CD14-positive monocyte (primary cell): Measurements from ENCODE around the gene MBNL2. TPM values are rescaled to one million over a fixed set of nuclear protein-coding genes. Genes with fewer than 3 reads are reported as not detected.

ENCODE experiments used
- DNase-seq, 3 donors: peaks; one replicate each; pipeline ENCODE4 v3.0.0-alpha.2; 2011 to 2022
- H2AFZ ChIP-seq: 2 replicates; pipeline ENCODE4 v1.6.0; 2012; ENCODE audit warnings: mild to moderate bottlenecking, low read depth, low read length, inconsistent platforms; ENCODE audit not compliant: insufficient read depth, poor library complexity, severe bottlenecking
- H3K27ac ChIP-seq, 2 donors: 1 replicate in 1 of 2; 2 replicates in 1 of 2; pipeline ENCODE4 v1.5.1; 2012 to 2013; ENCODE audit warnings: low read length in 2 of 2, control low read depth in 1 of 2, inconsistent platforms in 1 of 2, low read depth in 1 of 2, mild to moderate bottlenecking in 1 of 2
- H3K27me3 ChIP-seq, 2 donors: one replicate each; pipeline versions ENCODE4 v1.6.0 to v1.6.1; 2011 to 2013; ENCODE audit warnings: low read length in 2 of 2; ENCODE audit not compliant: control insufficient read depth in 2 of 2, insufficient read depth in 2 of 2
- H3K36me3 ChIP-seq, 2 donors: replicated peaks in 1 of 2; 1 replicate in 1 of 2; 2 replicates in 1 of 2; pipeline versions ENCODE4 v1.5.1 to v1.6.1; 2012 to 2013; ENCODE audit warnings: low read length in 2 of 2, control low read depth in 1 of 2, inconsistent platforms in 1 of 2, mild to moderate bottlenecking in 1 of 2; ENCODE audit not compliant: insufficient read depth in 2 of 2, control insufficient read depth in 1 of 2
- H3K4me1 ChIP-seq, 2 donors: 1 replicate in 1 of 2; 2 replicates in 1 of 2; pipeline versions ENCODE4 v1.5.1 to v1.6.1; 2012 to 2013; ENCODE audit warnings: low read length in 2 of 2, control low read depth in 1 of 2, inconsistent platforms in 1 of 2, mild to moderate bottlenecking in 1 of 2, moderate library complexity in 1 of 2; ENCODE audit not compliant: insufficient read depth in 2 of 2, control insufficient read depth in 1 of 2
- H3K4me2 ChIP-seq: replicated peaks from 2 replicates; pipeline ENCODE3; 2012; ENCODE audit warnings: low read length, moderate library complexity, mild to moderate bottlenecking; ENCODE audit not compliant: poor library complexity, severe bottlenecking; ENCODE audit errors: extremely low read depth
- H3K4me3 ChIP-seq, 3 experiments: fragments of 200-600 bp in 1 of 3; sonication (generic) in 1 of 3; replicated peaks in 1 of 3; 1 replicate in 2 of 3; 2 replicates in 1 of 3; pipeline ENCODE4 v1.5.1; 2011 to 2013; ENCODE audit warnings: low read length in 3 of 3, mild to moderate bottlenecking in 3 of 3, control low read depth in 2 of 3, low read depth in 2 of 3, inconsistent platforms in 1 of 3, moderate library complexity in 1 of 3
- H3K79me2 ChIP-seq: 2 replicates; pipeline ENCODE4 v1.6.0; 2012; ENCODE audit warnings: mild to moderate bottlenecking, control low read depth, inconsistent platforms, low read length, moderate library complexity; ENCODE audit not compliant: insufficient read depth
- H3K9ac ChIP-seq: 2 replicates; pipeline ENCODE4 v1.6.0; 2017; ENCODE audit warnings: low read length, mild to moderate bottlenecking; ENCODE audit not compliant: insufficient read depth, poor library complexity, severe bottlenecking
- H3K9me3 ChIP-seq, 2 donors: replicated peaks in 1 of 2; 1 replicate in 1 of 2; 2 replicates in 1 of 2; pipeline versions ENCODE4 v1.5.1 to v1.6.1; 2012 to 2013; ENCODE audit warnings: low read length in 2 of 2, control low read depth in 1 of 2; ENCODE audit not compliant: control insufficient read depth in 1 of 2, insufficient read depth in 1 of 2
- H4K20me1 ChIP-seq: 2 replicates; pipeline ENCODE4 v1.6.0; 2012; ENCODE audit warnings: mild to moderate bottlenecking, low read length, control low read depth, moderate library complexity; ENCODE audit not compliant: insufficient read depth
- H3K27ac Mint-ChIP-seq, 7 donors: one replicate each; pipeline ENCODE4 v1.8.0; 2020; ENCODE audit warnings: mild to moderate bottlenecking in 7 of 7, mixed read lengths in 7 of 7, moderate library complexity in 6 of 7, inconsistent platforms in 2 of 7
- H3K27me3 Mint-ChIP-seq, 3 donors: one replicate each; pipeline ENCODE4 v1.8.0; 2021 to 2022; ENCODE audit warnings: low read depth in 3 of 3, mild to moderate bottlenecking in 3 of 3, mixed read lengths in 3 of 3, moderate library complexity in 3 of 3, inconsistent platforms in 1 of 3
- H3K36me3 Mint-ChIP-seq, 2 donors: one replicate each; pipeline ENCODE4 v1.8.0; 2020; ENCODE audit warnings: mixed read lengths in 2 of 2, inconsistent platforms in 1 of 2, mild to moderate bottlenecking in 1 of 2
- H3K4me1 Mint-ChIP-seq: one replicate; pipeline ENCODE4 v1.8.0; 2020; ENCODE audit warnings: mild to moderate bottlenecking, mixed read lengths
- H3K4me3 Mint-ChIP-seq, 2 donors: one replicate each; pipeline ENCODE4 v1.8.0; 2020; ENCODE audit warnings: mild to moderate bottlenecking in 2 of 2, mixed read lengths in 2 of 2, moderate library complexity in 1 of 2
- H3K9me3 Mint-ChIP-seq, 7 donors: one replicate each; pipeline ENCODE4 v1.8.0; 2020 to 2022; ENCODE audit warnings: mixed read lengths in 7 of 7, mild to moderate bottlenecking in 6 of 7, moderate library complexity in 6 of 7, inconsistent platforms in 2 of 7
- WGBS: methylation state at CpG from one replicate; pipeline ENCODE4 v1.1.5; 2013; ENCODE audit warnings: missing lambda C conversion rate; ENCODE audit not compliant: insufficient coverage; 5-methylcytosine and 5-hydroxymethylcytosine counted together
- intact Hi-C, 2 donors: fragments of 100-400 bp; cut with micrococcal nuclease; formaldehyde crosslinking; loops; one replicate each; pipeline versions ENCODE4 v1.15.0 to v1.15.1; 2023
- polyA plus RNA-seq, 3 donors: library from polyadenylated mRNA; depleted of rRNA in 1 of 3; unstranded in 2 of 3; stranded (reverse) in 1 of 3; fragments of 300-500 nt in 2 of 3; fragments of >200 nt in 1 of 3; fragmentation: Illumina TruSeq in 2 of 3; gene quantifications; 1 replicate in 2 of 3; 2 replicates in 1 of 3; pipeline ENCODE4 v1.2.3, GENCODE V29; 2012 to 2021
- TF ChIP-seq, protein P1 (sequence below): fragments of 200-600 bp; IDR thresholded peaks from one replicate; pipeline ENCODE4 v1.8.0; 2022; ENCODE audit warnings: antibody characterized with exemption, mild to moderate bottlenecking

The MBNL2 gene
- polyA plus RNA-seq, 3 donors, result 8.5 to 15.5 (median 13.4) TPM

DNA sequence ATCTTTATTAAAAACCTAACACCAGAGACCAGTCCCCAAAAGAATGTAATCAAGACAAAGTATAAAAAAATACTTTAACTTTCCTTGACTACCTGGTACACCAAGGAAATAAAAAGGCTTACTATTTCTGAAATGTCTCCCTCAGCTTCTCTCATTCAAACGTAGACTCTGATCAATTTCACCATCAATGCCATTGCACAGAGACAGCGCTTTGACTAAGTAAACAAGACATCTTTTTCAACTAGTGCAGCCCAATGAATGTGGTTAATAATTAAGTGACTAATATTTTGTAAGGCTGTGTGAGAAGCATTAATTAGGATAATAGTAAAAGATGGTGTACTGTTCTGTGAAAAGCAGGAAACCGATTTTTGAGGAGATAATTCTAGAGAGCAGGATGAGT lies 204.6 kb downstream of the MBNL2 start:
- H3K4me3 ChIP-seq, result no peak overlapping the region
- no peaks in the 10 kb centered on the region for H3K9me3 Mint-ChIP-seq
- H3K27me3 Mint-ChIP-seq, result peaks cover 0 to 2% (median 1%) of the 10 kb centered on the region in 3 donors
- no peak overlapping the region for H3K4me2 ChIP-seq
- intact Hi-C loops, result no loop called here
- H3K27ac ChIP-seq, result no peak overlapping the region
- WGBS, result 80% methylated on average over 1 of the region's 3 CpGs
- no peaks in the 10 kb centered on the region for H3K79me2 ChIP-seq
- TF ChIP-seq, protein P1, sequence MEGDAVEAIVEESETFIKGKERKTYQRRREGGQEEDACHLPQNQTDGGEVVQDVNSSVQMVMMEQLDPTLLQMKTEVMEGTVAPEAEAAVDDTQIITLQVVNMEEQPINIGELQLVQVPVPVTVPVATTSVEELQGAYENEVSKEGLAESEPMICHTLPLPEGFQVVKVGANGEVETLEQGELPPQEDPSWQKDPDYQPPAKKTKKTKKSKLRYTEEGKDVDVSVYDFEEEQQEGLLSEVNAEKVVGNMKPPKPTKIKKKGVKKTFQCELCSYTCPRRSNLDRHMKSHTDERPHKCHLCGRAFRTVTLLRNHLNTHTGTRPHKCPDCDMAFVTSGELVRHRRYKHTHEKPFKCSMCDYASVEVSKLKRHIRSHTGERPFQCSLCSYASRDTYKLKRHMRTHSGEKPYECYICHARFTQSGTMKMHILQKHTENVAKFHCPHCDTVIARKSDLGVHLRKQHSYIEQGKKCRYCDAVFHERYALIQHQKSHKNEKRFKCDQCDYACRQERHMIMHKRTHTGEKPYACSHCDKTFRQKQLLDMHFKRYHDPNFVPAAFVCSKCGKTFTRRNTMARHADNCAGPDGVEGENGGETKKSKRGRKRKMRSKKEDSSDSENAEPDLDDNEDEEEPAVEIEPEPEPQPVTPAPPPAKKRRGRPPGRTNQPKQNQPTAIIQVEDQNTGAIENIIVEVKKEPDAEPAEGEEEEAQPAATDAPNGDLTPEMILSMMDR, result no peak
- no peak overlapping the region for H3K4me3 Mint-ChIP-seq
- H3K36me3 Mint-ChIP-seq, result no peaks in the 10 kb centered on the region
- no peaks in the 10 kb centered on the region for H3K4me1 ChIP-seq
- no peak overlapping the region for H3K9ac ChIP-seq
- no peak overlapping the region for H2AFZ ChIP-seq
- no peaks in the 10 kb centered on the region for H4K20me1 ChIP-seq
- no peak overlapping the region for H3K27ac Mint-ChIP-seq
- peaks cover 9% of the 10 kb centered on the region for H3K4me1 Mint-ChIP-seq
- no peaks in the 10 kb centered on the region for H3K9me3 ChIP-seq
- no peak for DNase-seq
- no peaks in the 10 kb centered on the region for H3K36me3 ChIP-seq
- H3K27me3 ChIP-seq, result no peaks in the 10 kb centered on the region

DNA sequence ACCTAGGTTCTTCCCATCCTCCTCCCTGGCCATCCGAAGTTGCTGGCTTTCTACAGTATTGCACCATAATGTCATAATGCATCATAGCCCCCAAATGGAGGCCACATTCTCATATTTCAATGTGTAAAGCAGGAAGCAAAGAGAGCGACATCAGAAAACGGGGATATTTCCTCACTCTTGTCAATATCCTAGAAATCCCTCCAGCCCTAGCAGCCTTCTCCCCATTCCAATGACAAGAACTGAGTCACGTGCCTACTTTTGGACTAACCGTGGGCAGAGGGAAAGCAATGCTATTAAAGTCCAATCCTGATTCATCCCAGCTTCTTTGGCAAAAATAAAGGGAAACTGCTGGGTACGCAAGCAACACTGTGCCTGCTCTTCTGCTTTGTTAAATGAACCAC lies 207.5 kb downstream of the MBNL2 start:
- Mint-ChIP-seq H3K4me1 (peaks cover 11% of the 10 kb centered on the region), H3K4me3 (no peak overlapping the region), H3K9me3 (no peaks in the 10 kb centered on the region), H3K36me3 (no peaks in the 10 kb centered on the region), H3K27me3 (peaks cover 0 to 3% (median 2%) of the 10 kb centered on the region in 3 donors), H3K27ac (no peak overlapping the region)
- Histone ChIP-seq H3K36me3 (no peaks in the 10 kb centered on the region), H3K9ac (no peak overlapping the region), H3K4me2 (no peak overlapping the region), H3K27ac (no peak overlapping the region), H4K20me1 (no peaks in the 10 kb centered on the region), H3K4me1 (peaks cover 6 to 12% of the 10 kb centered on the region in 2 donors), H3K79me2 (peaks cover 3% of the 10 kb centered on the region), H2AFZ (no peak overlapping the region), H3K27me3 (no peaks in the 10 kb centered on the region), H3K9me3 (no peaks in the 10 kb centered on the region), H3K4me3 (no peak overlapping the region)
- DNase-seq, result peak in 1 of 3 donors; percentile 7
- intact Hi-C loops, result loop anchor here (5.0 to 10.0 kb wide), 4 partner anchors 45 to 1752 kb away; partner anchors contain the start of genes MBNL2 (in 2 of the 2) and DNAJC3 (in 1 of the 2)
- 73% methylated on average over 5 of the region's 6 CpGs for WGBS
- TF ChIP-seq, protein P1, result no peak
